AG08396 (cell line): Measurements from ENCODE around the gene TIMM13.
A peak's percentile ranks its signal among the peaks of the same experiment; 100 is the strongest.
"Not testable (repeated sequence)": the region's sequence is repeated elsewhere in the genome, so short reads cannot be mapped to it uniquely, and the experiment has no call there.

Experiments used
- DNase-seq: peaks from one replicate; pipeline ENCODE4 v3.0.0; 2012; ENCODE audit warnings: low spot score, mixed read lengths

TIMM13 gene

GRCh38 chr19:2427429-2428320 lies at the start of gene TIMM13:
TSS of gene TIMM13 (minus strand) at chr19:2427586. CDS start at chr19:2427533, 53 bp downstream.
- peak; percentile 99 for DNase-seq

GRCh38 chr19:2476451-2477140 lies 49.2 kb upstream of the TIMM13 start:
- DNase-seq = peak; percentile 66

GRCh38 chr19:2475702-2476450 lies 48.5 kb upstream of the TIMM13 start, which contains the start of gene GADD45B:
TSS of gene GADD45B (plus strand) at chr19:2476127. CDS start at chr19:2476359, 232 bp downstream.
- peak; percentile 100 for DNase-seq

GRCh38 chr19:2475018-2475701 lies 47.8 kb upstream of the TIMM13 start:
- peak; percentile 70 for DNase-seq

GRCh38 chr19:2474232-2475017 lies 47.0 kb upstream of the TIMM13 start:
- DNase-seq = peak; percentile 89

GRCh38 chr19:2469915-2470200 lies 42.5 kb upstream of the TIMM13 start:
- DNase-seq = not testable (repeated sequence)

GRCh38 chr19:2469102-2469914 lies 41.9 kb upstream of the TIMM13 start:
- DNase-seq = peak; percentile 26

- peak; percentile 7 for DNase-seq
These were observed 41.2 kb upstream of the TIMM13 start for GRCh38 chr19:2468596-2468995.

- DNase-seq = peak; percentile 11
These were observed 37.0 kb upstream of the TIMM13 start for GRCh38 chr19:2464389-2464788.

- not testable (repeated sequence) for DNase-seq
These were observed 36.3 kb upstream of the TIMM13 start for GRCh38 chr19:2463694-2464093.

GRCh38 chr19:2462635-2463421 lies 35.4 kb upstream of the TIMM13 start:
- peak; percentile 92 for DNase-seq

- peak; percentile 84 for DNase-seq
These were observed 34.6 kb upstream of the TIMM13 start for GRCh38 chr19:2461751-2462634.

- no peak for DNase-seq
These were observed 32.9 kb upstream of the TIMM13 start for GRCh38 chr19:2460245-2460644.

- DNase-seq = not testable (repeated sequence)
These were observed 31.4 kb upstream of the TIMM13 start for GRCh38 chr19:2458776-2459175.

- DNase-seq = no peak
These were observed 30.7 kb upstream of the TIMM13 start for GRCh38 chr19:2458054-2458453.

GRCh38 chr19:2457394-2458037 lies 30.1 kb upstream of the TIMM13 start:
- DNase-seq = no peak

- DNase-seq = peak; percentile 81
These were observed 28.6 kb upstream of the TIMM13 start for GRCh38 chr19:2455851-2456570.
